Measurements from ENCODE around the gene VPS18.

DNA sequence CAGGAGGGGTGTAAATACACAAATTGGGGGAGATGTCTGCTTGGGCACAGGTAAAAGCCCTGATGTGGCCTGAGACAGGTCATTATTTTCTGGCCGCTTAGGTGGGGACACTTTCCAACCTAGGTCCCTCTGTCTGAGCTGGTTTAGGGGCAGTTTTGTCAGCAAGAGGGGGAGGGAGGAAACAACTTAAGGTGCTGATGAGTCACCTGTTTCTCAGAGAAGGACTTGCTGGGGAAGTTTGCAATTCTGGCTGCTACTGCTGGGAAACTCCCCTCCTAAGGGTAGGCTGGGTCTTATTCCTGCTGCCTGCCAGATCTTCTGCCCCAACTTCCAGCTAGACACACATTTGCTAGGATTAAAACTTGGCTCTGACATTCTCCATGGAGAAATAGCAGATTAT lies 15.5 kb upstream of the VPS18 start:
- no peak for TF ChIP-seq POLR2A (IDR thresholded peaks at IDR 0.05; ENCODE audit: low read length)
- TF ChIP-seq GATA1 (IDR thresholded peaks at IDR 0.05; ENCODE audit: low read depth, low read length) = no peak
